HL-60/S4 (cell line): Measurements from ENCODE around the gene ZAP70.
"Not testable (repeated sequence)": the region's sequence is repeated elsewhere in the genome, so short reads cannot be mapped to it uniquely, and the experiment has no call there.

Experiments
- in situ Hi-C: fragments of 300-500 bp; cut with MboI; formaldehyde crosslinking; loops from 2 replicates; pipeline ENCODE4 v1.14.3; 2022; ENCODE audit warnings: low sequenced_read_pairs

ZAP70 gene

DNA sequence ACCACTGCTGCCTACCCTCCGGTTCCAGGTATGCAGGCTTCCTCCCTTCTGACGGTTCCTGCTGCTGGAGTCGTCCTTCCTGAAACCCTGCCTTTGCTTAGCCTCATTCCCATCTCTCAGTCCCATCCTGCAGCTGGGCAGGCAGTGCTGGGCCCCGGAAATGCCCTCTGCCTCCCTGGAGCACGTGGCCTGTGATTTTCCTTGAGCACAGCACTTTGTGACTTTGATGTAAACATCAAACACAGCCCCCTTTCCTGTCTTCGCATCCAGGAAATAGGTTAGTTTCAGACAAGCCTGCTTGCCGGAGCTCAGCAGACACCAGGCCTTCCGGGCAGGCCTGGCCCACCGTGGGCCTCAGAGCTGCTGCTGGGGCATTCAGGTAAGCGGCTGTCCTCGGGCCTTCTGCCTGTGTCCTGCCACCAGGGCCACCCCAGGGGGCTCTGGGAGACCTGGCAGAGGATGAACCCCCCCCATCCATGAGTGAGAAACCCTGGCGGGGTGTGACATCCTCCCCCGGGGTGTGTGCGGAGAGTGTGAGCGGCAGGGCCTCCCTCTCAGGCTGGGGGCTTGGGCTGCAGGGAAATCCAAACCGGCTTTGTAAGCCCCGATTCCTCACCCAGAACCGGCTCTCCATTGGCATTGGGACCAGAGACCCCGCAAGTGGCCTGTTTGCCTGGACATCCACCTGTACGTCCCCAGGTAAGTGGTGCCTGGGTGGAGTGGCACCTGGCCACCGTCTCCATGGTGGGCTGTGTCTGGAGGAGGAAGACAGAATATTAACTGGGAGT is at the start of gene ZAP70:
ZAP70 (plus strand) TSS at position 281 of the 788 bp plus-strand sequence. CDS start 10,461 bp downstream, outside the sequence.
- in situ Hi-C loops: loop anchor here (25.0 kb wide), 1 partner anchor 674 kb away; no protein-coding TSS in a partner anchor

DNA sequence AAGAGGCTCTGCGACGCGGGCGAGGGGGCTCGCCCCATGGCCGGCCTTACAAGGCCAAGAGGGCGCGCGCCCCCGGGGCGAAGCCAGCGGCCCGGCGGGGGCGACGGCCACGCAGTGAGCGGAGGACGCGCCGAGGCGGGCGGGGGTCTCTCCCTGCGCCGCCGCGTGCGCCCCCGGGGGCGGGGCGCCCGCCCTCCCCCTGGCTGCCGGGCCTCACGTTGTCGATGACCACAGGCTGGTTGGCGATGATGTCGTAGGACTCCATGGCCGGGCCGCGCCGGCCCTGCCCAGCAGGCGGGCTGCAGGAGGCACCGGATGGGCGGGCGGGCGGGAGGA is 49.8 kb upstream of the ZAP70 start:
- in situ Hi-C loops: loop anchor here (25.0 kb wide), 1 partner anchor 1601 kb away; no protein-coding TSS in a partner anchor

DNA sequence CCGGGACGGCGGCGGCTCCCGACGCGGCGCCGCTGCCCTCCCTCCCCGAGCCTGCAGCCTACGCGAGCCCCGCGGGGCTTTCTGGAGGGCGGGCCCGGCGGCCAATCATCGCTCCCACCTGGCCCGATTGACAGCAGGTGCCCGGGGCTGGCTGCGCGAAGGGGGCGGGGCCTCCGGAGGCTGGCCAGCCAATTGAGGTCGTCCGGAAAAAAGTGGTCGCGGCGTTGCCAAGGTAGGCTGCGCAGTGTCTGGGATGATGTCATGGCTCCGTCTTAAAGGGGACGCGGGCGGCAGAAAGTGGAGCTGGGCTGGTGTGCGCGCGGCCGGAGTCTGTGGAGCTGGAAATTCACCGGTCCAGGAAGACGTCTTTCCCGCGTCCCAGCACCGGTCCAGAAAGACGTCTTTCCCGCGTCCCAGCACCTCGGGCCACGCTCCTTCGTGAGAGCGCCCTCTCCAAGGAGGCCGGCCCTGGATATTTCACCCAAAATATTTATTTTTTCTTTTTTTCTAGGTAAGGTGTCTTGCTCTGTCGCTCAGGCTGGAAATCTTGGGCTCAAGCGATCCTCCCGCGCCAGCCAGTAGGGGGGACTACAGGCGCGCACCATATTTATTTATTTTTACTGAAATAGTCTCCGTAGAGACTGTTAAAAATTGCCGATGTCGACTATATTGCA is 49.3 kb upstream of the ZAP70 start, which contains the start of gene ACTR1B:
ACTR1B (minus strand) TSS at position 83 of the 674 bp plus-strand sequence. CDS start 154 bp downstream, outside the sequence.
- in situ Hi-C loops: loop anchor here (25.0 kb wide), 1 partner anchor 1602 kb away; no protein-coding TSS in a partner anchor

DNA sequence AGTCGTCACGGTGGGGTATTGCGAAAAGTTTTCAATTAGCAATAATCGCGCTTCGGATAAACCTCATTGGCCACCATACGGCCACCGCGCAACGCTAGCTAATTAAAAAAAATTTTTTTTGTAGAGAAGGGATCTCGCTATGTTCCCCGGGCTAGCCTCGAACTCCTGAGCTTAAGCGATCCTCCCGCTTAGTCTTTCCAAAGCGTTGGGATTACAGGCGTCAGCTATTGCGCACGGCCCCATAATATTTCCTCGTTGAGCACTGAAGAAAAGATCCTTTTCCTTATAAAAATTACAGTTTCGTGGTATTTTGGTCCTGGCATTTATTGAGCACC is 48.8 kb upstream of the ZAP70 start:
- in situ Hi-C loops: loop anchor here (25.0 kb wide), 1 partner anchor 1602 kb away; no protein-coding TSS in a partner anchor

DNA sequence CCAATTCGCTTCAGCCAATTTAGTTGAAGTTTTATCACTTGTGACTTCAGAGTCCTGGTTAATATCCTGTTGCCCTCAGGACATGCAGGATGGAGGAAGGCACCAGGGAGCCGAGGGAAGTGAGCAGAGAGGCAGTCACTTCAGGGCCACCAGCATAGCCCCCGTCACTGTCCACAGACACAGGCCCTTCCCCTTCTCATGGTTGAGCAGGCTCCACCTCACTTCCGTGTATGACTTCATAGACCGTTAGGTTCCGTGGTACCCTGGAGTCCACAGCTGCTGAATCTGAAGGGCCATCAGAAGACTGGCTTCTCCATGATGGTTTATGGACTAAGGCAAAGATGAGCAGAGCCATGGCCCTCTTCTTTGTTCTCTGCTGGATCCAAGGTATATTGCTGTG is 43.9 kb upstream of the ZAP70 start, which contains the start of gene C2orf92:
C2orf92 (plus strand) TSS at position 266 of the 400 bp plus-strand sequence; CDS start at position 342, 76 bp downstream.
- in situ Hi-C loops: loop anchor here (25.0 kb wide), 1 partner anchor 1607 kb away; no protein-coding TSS in a partner anchor

DNA sequence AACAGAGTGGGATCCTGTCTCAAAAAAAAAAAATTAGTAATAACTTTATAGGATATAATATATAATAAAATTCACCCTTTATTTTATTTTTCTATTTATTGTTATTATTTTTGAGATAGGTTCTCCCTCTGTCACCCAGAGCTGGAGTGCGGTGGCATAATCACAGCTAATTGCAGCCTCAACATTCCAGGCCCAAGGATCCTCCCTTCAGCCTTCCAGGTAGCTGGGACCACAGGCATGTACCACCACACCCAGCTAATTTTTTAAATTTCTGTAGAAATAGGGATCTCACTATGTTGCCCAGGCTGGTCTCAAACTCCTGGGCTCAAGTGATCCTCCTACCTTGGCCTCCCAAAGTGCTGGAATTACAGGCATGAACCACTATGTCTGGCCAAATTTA is 42.9 kb upstream of the ZAP70 start:
- in situ Hi-C loops: loop anchor here (25.0 kb wide), 1 partner anchor 1608 kb away; no protein-coding TSS in a partner anchor

DNA sequence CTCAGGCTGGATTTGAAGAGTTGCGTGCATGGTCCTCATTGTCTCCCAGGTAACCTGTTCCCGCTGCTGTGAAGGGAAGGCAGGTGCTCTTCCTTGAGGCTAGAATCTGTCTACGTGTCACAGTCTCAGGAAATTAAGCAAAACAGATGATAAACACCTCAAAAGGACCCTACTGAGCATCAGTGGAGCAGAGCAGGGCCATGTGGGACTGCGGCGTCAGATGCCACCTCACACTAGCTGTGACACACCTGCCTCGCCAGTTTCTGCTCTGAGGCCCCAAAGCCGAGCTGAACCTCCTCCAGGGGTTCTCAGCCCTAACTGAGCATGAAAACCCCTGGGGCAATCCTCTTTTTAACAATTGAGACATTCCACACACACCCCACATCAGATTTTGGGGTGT is 41.9 kb upstream of the ZAP70 start:
- in situ Hi-C loops: loop anchor here (25.0 kb wide), 1 partner anchor 1609 kb away; no protein-coding TSS in a partner anchor

DNA sequence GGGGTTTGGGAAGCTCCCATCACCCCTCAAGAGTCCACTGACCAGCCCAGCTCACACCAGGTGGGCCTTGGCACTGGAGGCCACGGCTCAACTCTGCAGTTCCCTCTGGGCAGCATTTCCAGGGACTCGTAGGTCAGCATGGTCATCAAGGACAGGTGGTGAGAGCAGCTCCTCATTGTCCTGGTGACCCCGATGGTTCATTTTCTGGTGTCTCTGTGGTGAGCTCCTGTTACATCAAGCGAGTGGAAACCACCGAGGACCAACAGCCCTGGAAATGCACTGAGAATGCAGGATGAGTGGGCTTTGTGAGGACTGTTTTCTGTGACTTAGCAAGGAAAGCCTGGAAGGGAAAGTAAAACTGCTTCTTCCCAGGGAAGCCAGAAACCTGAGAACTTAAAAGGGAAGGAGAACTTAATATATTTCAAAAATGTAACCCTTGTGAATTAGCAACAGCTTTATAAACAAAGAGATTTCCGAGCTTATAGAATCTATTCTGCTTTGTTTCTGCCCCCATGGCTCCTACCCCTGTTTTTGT is 40.7 kb upstream of the ZAP70 start:
- in situ Hi-C loops: loop anchor here (25.0 kb wide), 1 partner anchor 1610 kb away; no protein-coding TSS in a partner anchor

DNA sequence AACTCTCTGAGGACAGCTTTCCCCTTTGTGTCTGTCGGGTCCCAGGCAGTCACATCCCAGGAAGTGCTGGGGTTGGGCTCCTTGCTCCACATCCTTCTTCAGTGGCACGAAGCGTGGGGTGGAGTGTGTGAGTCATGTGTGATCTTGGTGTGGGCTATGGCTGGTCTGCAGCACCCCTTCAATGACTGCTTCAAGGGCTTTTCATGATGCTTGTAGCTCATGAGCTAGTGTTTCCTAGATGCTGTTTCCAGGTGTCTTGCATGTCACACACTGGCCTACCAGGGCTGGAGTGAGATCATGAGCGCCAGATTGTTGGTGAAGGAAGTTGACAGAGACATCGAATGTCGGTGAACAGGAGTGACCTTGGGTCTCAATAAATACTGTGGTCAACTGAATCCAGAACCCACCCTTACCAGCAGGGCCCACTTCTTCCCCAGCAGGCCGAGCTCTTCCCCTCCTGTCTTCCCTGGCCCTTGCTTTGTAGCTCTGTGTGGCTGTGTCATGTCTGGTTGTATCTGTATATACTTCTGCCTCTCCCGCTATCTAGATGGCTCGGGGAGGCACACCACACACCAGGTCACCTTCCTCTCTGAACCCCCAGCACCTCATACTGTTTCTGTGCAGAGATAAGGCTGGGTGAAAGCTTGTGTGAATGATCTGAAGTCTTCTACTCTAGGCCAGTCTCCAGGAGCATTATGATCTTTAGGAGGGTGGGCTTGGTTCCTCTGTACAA is 40.0 kb upstream of the ZAP70 start:
- in situ Hi-C loops: loop anchor here (25.0 kb wide), 1 partner anchor 1611 kb away; no protein-coding TSS in a partner anchor

DNA sequence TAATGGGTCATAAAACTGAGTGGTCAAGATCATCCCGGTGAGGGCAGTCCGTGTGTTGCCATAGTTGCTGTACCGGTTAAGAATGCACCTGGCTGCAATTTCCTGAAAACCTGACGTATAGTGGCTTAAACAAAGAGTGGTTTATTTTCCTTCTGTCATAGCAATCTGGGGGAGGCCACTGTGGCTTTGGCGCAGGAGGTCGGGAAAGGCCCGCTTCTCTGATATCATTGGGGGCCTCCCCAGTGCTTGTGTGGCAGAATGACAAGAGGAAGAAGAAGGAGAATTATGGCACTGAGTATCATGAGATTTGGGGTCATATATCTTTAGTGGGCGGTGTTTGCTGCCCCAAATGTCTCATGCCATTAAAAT is 39.5 kb upstream of the ZAP70 start:
- in situ Hi-C loops: loop anchor here (25.0 kb wide), 1 partner anchor 1612 kb away; no protein-coding TSS in a partner anchor

DNA sequence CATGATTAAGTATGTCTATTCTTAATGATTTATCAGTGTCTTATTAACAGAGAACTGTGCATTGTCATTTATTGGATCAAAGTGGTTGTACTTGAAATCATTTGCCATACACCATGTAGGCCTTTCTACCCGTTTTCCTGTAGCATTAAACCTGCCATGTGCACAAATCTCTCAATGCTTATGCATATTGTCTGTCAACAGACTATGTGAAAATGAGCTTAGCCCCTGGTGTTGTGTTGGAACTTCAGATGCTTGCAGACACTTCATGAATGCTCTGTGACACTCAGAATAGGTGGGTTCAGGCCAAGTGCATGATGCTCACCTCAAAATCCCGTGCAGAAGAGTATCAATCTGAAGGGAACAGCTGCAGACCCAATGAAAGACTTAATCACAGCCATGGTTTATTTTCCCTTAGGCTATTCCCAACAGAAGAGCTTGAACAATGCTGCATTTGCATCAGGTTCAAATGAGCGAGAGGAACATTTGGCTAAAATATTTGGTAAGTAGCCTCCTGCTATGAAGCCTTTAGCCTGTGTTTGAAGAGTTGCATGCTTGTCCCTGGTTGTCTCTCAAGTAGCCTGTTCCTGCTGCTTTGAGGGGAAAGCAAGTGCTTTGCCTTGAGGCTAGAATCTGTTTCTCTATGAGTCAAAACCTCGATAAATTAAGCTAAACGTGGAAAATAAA is 37.8 kb upstream of the ZAP70 start:
- in situ Hi-C loops: no loop called here

DNA sequence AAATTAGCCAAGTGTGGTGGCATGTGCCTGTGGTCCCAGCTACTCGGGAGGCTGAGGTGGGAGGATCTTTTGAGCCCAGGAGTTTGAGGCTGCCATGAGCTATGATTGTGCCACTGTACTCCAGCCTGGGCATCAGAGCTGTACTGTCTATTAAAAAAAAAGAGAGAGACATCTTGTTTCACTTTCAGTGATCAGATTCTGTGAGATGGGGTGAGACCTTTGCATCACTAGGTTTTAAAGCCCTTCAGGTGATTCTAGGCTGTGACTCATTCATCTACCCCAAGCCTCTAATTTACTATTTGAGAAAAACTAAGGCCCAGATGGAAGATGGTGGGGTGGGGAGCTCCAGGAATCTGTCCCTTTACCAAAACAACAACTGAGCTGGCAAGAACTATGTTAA is 36.8 kb upstream of the ZAP70 start:
- in situ Hi-C loops: no loop called here

DNA sequence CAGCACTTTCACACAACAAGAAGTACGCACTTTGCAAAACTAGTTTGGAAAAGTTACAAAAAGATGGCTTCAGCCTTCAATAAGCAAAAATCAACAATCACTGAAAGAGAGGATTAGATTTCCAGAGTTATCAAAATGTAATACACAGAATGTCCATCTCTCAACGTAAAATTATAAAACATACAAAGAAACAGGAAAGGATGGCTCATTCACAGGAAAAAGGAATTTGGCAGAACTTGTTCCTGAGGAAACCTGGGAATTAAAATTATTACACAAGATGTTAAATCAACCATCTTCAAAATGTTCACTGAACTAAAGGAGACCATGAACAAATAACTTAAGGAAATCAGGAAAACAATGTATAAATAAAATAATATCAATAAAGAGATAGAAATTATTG is 35.9 kb upstream of the ZAP70 start:
- in situ Hi-C loops: no loop called here

DNA sequence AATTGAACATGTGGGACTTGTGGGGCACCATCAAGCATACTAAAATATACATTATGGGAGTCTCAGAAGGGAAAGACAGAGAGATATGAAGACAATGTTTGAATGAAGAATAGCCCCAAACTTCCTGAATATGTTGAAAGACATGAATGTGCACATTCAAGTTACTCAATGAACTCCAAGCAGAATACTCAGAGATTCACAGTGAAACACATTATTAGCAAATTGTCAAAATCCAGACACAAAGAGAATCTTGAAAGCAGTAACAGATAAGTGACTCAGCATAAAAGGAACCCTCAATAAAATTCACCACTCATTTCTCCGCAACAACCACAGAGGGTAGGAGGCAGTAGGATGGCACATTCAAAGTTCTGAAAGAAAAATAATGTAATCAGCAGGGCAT is 35.1 kb upstream of the ZAP70 start:
- in situ Hi-C loops: no loop called here

DNA sequence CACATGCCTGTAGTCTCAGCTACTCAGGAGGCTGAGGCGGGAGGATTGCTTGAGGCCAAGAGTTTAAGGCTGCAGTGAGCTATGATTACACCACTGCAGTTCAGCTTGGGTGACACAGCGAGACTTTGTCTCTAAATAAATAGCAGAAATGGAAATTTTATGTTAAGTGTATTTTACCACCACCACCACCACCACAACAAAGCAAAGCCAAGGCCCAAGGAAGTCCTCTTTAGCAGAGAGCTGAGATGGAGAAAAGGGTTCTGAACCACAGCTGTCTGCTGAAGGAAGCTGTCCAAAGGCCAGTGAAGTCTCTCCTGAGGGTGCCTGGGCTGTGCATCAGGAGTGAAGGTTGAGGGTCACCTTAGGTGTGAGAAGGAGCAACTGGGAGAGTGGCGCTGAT is 26.1 kb upstream of the ZAP70 start:
- in situ Hi-C loops: not testable (repeated sequence)

DNA sequence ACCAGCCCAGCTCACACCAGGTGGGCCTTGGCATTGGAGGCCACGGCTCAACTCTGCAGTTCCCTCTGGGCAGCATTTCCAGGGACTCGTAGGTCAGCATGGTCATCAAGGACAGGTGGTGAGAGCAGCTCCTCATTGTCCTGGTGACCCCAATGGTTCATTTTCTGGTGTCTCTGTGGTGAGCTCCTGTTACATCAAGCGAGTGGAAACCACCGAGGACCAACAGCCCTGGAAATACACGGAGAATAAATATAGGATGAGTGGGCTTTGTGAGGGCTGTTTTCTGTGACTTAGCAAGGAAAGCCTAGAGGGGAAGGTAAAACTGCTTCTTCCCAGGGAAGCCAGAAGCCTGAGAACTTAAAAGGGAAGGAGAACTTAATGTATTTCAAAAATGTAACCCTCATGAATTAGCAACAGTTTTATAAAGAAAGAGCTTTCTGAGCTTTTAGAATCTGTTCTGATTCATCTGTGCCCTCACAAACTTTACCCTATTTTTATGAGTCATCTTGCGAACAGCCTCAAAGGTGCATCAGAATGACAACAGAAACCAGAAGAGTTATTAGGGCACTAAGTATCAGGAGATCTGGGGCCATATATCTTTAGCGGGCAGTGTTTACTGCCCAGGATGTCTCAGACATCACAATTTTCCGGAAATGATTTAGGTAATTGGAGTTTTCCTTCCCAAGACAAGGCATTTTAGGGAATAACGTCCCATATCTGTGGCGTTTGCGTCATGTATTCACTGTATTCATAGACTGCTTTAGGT is 25.1 kb upstream of the ZAP70 start:
- in situ Hi-C loops: no loop called here

DNA sequence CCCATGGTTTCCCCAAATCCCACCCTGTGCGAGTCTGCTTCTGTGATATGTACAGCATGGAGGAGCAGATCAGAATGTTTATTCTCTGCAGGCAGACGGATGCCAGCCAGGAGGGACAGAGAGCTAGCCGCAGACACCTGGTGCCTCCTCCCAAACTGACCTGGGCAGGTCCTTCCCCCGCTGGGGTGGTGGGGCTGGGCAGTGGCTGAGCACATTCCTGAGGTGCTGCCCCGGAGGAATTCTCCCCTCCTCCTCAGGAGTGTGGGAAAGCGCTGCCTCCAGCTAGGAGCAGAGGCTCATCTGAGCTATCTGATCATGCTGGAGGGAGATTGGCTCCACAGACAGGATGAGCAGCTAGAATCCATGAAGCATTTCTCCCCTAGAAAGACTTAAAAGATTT is 22.2 kb upstream of the ZAP70 start:
- in situ Hi-C loops: no loop called here

DNA sequence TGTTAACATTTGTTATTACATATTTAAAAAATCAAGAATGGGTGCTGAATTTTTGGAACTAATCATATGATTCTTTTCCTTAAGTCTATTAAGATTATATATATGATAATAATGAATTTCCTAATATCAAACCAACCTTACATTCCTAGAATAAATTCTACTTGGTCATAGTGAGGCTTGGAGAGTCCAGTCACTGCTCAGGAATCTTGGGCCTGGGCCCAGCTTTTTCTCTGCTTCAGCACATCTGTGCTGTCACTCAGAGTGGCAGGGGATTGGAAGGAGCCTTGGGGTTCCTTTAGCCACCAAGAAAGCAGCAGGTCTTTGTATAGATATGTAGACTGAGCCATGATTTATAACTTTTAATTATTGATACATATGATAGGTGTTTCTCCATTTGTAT is 19.9 kb upstream of the ZAP70 start:
- in situ Hi-C loops: no loop called here

DNA sequence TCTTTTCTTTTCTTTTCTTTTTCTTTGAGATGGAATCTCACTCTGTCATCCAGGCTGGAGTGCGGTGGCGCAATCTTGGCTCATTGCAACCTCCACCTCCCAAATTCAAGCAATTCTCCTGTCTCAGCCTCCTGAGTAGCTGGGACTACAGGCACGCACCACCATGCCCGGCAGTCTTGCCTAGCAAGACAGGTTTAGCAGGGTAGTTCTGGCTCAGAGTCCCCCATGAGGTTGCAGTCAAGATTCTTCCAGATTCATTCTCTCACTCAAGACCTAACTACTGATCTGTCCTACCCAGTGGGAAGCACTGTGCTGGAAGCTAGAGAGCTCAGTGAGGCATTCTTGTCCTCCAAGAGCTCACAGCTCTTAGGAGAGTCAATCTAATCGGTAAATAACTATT is 17.6 kb upstream of the ZAP70 start:
- in situ Hi-C loops: no loop called here
